ENCODE data around the gene MND1.

- TF ChIP-seq, protein P1, sequence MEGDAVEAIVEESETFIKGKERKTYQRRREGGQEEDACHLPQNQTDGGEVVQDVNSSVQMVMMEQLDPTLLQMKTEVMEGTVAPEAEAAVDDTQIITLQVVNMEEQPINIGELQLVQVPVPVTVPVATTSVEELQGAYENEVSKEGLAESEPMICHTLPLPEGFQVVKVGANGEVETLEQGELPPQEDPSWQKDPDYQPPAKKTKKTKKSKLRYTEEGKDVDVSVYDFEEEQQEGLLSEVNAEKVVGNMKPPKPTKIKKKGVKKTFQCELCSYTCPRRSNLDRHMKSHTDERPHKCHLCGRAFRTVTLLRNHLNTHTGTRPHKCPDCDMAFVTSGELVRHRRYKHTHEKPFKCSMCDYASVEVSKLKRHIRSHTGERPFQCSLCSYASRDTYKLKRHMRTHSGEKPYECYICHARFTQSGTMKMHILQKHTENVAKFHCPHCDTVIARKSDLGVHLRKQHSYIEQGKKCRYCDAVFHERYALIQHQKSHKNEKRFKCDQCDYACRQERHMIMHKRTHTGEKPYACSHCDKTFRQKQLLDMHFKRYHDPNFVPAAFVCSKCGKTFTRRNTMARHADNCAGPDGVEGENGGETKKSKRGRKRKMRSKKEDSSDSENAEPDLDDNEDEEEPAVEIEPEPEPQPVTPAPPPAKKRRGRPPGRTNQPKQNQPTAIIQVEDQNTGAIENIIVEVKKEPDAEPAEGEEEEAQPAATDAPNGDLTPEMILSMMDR (conservative IDR thresholded peaks at IDR 0.05; ENCODE audit: low read depth, low read length) = no peak
- TF ChIP-seq EZH2 (IDR thresholded peaks at IDR 0.05; ENCODE audit: low read length, unreplicated experiment) = no peak
These were observed 8.8 kb upstream of the MND1 start for GRCh38 chr4:153335665-153336064.
